Aorta (tissue), 5 donors: ENCODE measurements around the gene ZCCHC17. TPM values are rescaled to one million over a fixed set of nuclear protein-coding genes. Genes with fewer than 3 reads are reported as not detected.

Source experiments
- ATAC-seq: fragments of 200-7000 bp; cut with Tn5 transposase; one replicate; pipeline ENCODE4 v1.9.1; 2022; ENCODE audit warnings: moderate library complexity; ENCODE audit not compliant: low FRiP score
- DNase-seq, 2 donors: peaks; one replicate each; pipeline ENCODE4 v3.0.0-alpha.2; 2020
- H3K27ac ChIP-seq, 2 donors: one replicate each; pipeline ENCODE4 v1.5.1; 2013; ENCODE audit warnings: low read length in 2 of 2, mild to moderate bottlenecking in 2 of 2, moderate library complexity in 2 of 2, control low read depth in 1 of 2, inconsistent platforms in 1 of 2, low read depth in 1 of 2
- H3K27me3 ChIP-seq, 2 donors: one replicate each; pipeline ENCODE4 v1.6.1; 2013; ENCODE audit warnings: control low read depth in 1 of 2, low read length in 1 of 2, mild to moderate bottlenecking in 1 of 2, moderate library complexity in 1 of 2; ENCODE audit not compliant: insufficient read depth in 2 of 2, control insufficient read depth in 1 of 2
- H3K36me3 ChIP-seq, 2 donors: one replicate each; pipeline ENCODE4 v1.6.1; 2013; ENCODE audit warnings: control low read depth in 1 of 2, low read length in 1 of 2, mild to moderate bottlenecking in 1 of 2; ENCODE audit not compliant: insufficient read depth in 2 of 2, control insufficient read depth in 1 of 2
- H3K4me1 ChIP-seq, 2 donors: one replicate each; pipeline ENCODE4 v1.6.1; 2013; ENCODE audit warnings: low read length in 2 of 2, control low read depth in 1 of 2, mild to moderate bottlenecking in 1 of 2, moderate library complexity in 1 of 2; ENCODE audit not compliant: insufficient read depth in 2 of 2, control insufficient read depth in 1 of 2
- H3K4me3 ChIP-seq, 2 donors: one replicate each; pipeline ENCODE4 v1.5.1; 2013; ENCODE audit warnings: low read length in 2 of 2, control low read depth in 1 of 2, mild to moderate bottlenecking in 1 of 2
- H3K9me3 ChIP-seq: one replicate; pipeline ENCODE4 v1.6.1; 2013; ENCODE audit warnings: mild to moderate bottlenecking, low read length; ENCODE audit not compliant: control insufficient read depth
- WGBS, 2 donors: extraction: QIAGEN DNeasy Blood & Tissue Kit; methylation state at CpG; one replicate each; pipeline ENCODE4 v1.1.7; 2013; 5-methylcytosine and 5-hydroxymethylcytosine counted together
- intact Hi-C, 2 donors: fragments of 100-400 bp; cut with DNase I; formaldehyde crosslinking; loops; one replicate each; pipeline versions ENCODE4 v1.14.2 to v1.15.0; 2022
- polyA plus RNA-seq, 2 donors: library from polyadenylated mRNA; stranded (reverse); fragments of 200-250 nt; gene quantifications; one replicate each; pipeline ENCODE4 v1.2.3, GENCODE V29; 2013
- total RNA-seq, 2 donors: library from RNA; stranded (reverse); fragmentation: NEBNext Ultra II Directional; extraction: Animal tissue kit (Norgen Biotek cat#: 25700); gene quantifications; one replicate each; pipeline ENCODE4 v1.2.1, GENCODE V29; 2021
- donor health status: healthy with polysubstance abuse.
- donor health status: Bipolar disorder and iron deficiency.
- donor health status: DM: no; HTN: no; CAD: no.
- donor health status: DM: no; HTN: no; CAD: no.
- donor health status: DM: yes; HTN: yes; CAD: no.

Gene ZCCHC17
- total and polyA plus RNA-seq, 4 donors = 17.7 to 31.7 (median 25.5) TPM

- H3K4me3 ChIP-seq = no peak overlapping the region
- DNase-seq = no peak
- no peak overlapping the region for H3K27ac ChIP-seq
- no peaks in the 10 kb centered on the region for H3K9me3 ChIP-seq
- peaks cover 1% of the 10 kb centered on the region in 2 donors for H3K36me3 ChIP-seq
- H3K4me1 ChIP-seq = no peaks in the 10 kb centered on the region
- no peaks in the 10 kb centered on the region for H3K27me3 ChIP-seq
- intact Hi-C loops = no loop called here
- WGBS, 2 donors = 86 to 90% methylated on average over 1 of the region's 1 CpG
- no peak for ATAC-seq
Observed at GRCh38 chr1:31318146-31318545, 21.3 kb downstream of the ZCCHC17 start.

- no peak for DNase-seq
- no peak for ATAC-seq
Observed at GRCh38 chr1:31324093-31324492, 27.3 kb downstream of the ZCCHC17 start.

GRCh38 chr1:31324992-31325391 is 28.2 kb downstream of the ZCCHC17 start:
- Histone ChIP-seq H3K27ac (no peak overlapping the region), H3K9me3 (no peaks in the 10 kb centered on the region), H3K4me3 (no peak overlapping the region), H3K4me1 (no peaks in the 10 kb centered on the region), H3K27me3 (no peaks in the 10 kb centered on the region), H3K36me3 (no peaks in the 10 kb centered on the region)
- 79 to 84% methylated on average over 3 of the region's 3 CpGs for WGBS, 2 donors
- ATAC-seq = no peak
- intact Hi-C loops = no loop called here
- DNase-seq = no peak

More at GRCh38 chr1:31324093-31324492, 27.3 kb downstream of the ZCCHC17 start:
- WGBS, 2 donors = 97 to 99% methylated on average over 4 of the region's 4 CpGs
- Histone ChIP-seq H3K27me3 (no peaks in the 10 kb centered on the region), H3K27ac (no peak overlapping the region), H3K36me3 (no peaks in the 10 kb centered on the region), H3K4me3 (no peak overlapping the region), H3K9me3 (no peaks in the 10 kb centered on the region), H3K4me1 (no peaks in the 10 kb centered on the region)
- intact Hi-C loops = no loop called here

GRCh38 chr1:31326461-31326860 is 29.6 kb downstream of the ZCCHC17 start:
- no peak overlapping the region for H3K27ac ChIP-seq
- ATAC-seq (no peak), DNase-seq (no peak)
- intact Hi-C loops = no loop called here
- no peaks in the 10 kb centered on the region for H3K9me3 ChIP-seq
- H3K36me3 ChIP-seq = no peaks in the 10 kb centered on the region
- no peaks in the 10 kb centered on the region for H3K27me3 ChIP-seq
- H3K4me1 ChIP-seq = no peaks in the 10 kb centered on the region
- H3K4me3 ChIP-seq = no peak overlapping the region
- WGBS, 2 donors = 97 to 100% methylated on average over 1 of the region's 1 CpG

GRCh38 chr1:31327381-31327780 is 30.5 kb downstream of the ZCCHC17 start:
- Histone ChIP-seq H3K9me3 (no peaks in the 10 kb centered on the region), H3K27ac (no peak overlapping the region), H3K4me3 (no peak overlapping the region), H3K36me3 (no peaks in the 10 kb centered on the region), H3K27me3 (no peaks in the 10 kb centered on the region), H3K4me1 (no peaks in the 10 kb centered on the region)
- ATAC-seq = no peak
- DNase-seq = no peak
- WGBS, 2 donors = 84 to 87% methylated on average over 3 of the region's 3 CpGs
- intact Hi-C loops = no loop called here

GRCh38 chr1:31335007-31335406 is 38.2 kb downstream of the ZCCHC17 start:
- no peak for ATAC-seq
- intact Hi-C loops = no loop called here

GRCh38 chr1:31336687-31337467 is 40.0 kb downstream of the ZCCHC17 start:
- Histone ChIP-seq H3K36me3 (peaks cover 0 to 2% of the 10 kb centered on the region in 2 donors), H3K27me3 (no peaks in the 10 kb centered on the region), H3K4me3 (no peak overlapping the region), H3K4me1 (no peaks in the 10 kb centered on the region), H3K27ac (no peak overlapping the region), H3K9me3 (no peaks in the 10 kb centered on the region)
- intact Hi-C loops = no loop called here
- 63 to 65% methylated on average over 10 of the region's 10 CpGs for WGBS, 2 donors
- DNase-seq (no peak), ATAC-seq (no peak)

More at GRCh38 chr1:31335007-31335406, 38.2 kb downstream of the ZCCHC17 start:
- Histone ChIP-seq H3K9me3 (no peaks in the 10 kb centered on the region), H3K36me3 (peaks cover 0 to 2% of the 10 kb centered on the region in 2 donors), H3K27ac (no peak overlapping the region), H3K27me3 (no peaks in the 10 kb centered on the region), H3K4me3 (no peak overlapping the region), H3K4me1 (no peaks in the 10 kb centered on the region)
- DNase-seq = no peak

GRCh38 chr1:31344503-31344902 is 47.7 kb downstream of the ZCCHC17 start:
- H3K27me3 ChIP-seq = no peaks in the 10 kb centered on the region
- H3K36me3 ChIP-seq = peaks cover 0 to 6% of the 10 kb centered on the region in 2 donors
- intact Hi-C loops = no loop called here
- 0 to 51% methylated on average over 1 of the region's 1 CpG for WGBS, 2 donors
- DNase-seq (no peak), ATAC-seq (no peak)
- H3K4me3 ChIP-seq = no peak overlapping the region
- H3K27ac ChIP-seq = no peak overlapping the region
- no peaks in the 10 kb centered on the region for H3K9me3 ChIP-seq
- H3K4me1 ChIP-seq = no peaks in the 10 kb centered on the region

- WGBS, 2 donors = 95% methylated on average over 2 of the region's 2 CpGs
- no peak for ATAC-seq
- Histone ChIP-seq H3K27ac (no peak overlapping the region), H3K4me3 (no peak overlapping the region), H3K27me3 (no peaks in the 10 kb centered on the region), H3K4me1 (no peaks in the 10 kb centered on the region), H3K9me3 (no peaks in the 10 kb centered on the region), H3K36me3 (peaks cover 0 to 6% of the 10 kb centered on the region in 2 donors)
- no peak for DNase-seq
- intact Hi-C loops = no loop called here
Observed at GRCh38 chr1:31345635-31346034, 48.8 kb downstream of the ZCCHC17 start.
